PFSK-1 (cell line): ENCODE measurements around the gene HES5.

ENCODE experiments used
- FOXP2 ChIP-seq: optimal IDR thresholded peaks from 2 replicates; pipeline ENCODE3; 2011; ENCODE audit warnings: borderline replicate concordance, control low read depth, inconsistent platforms; ENCODE audit not compliant: insufficient read depth; ENCODE audit errors: extremely low read length, extremely low read depth
- POLR2AphosphoS5 ChIP-seq: IDR thresholded peaks from 2 replicates; pipeline ENCODE4 v1.6.1; 2012; ENCODE audit warnings: low read depth, mild to moderate bottlenecking, control low read depth, low read length, moderate library complexity
- REST ChIP-seq, 2 experiments: IDR thresholded peaks; 2 replicates each; pipeline versions ENCODE4 v1.6.1 to v1.8.0; 2011 to 2012; ENCODE audit warnings: low read depth in 2 of 2, low read length in 2 of 2, control low read depth in 1 of 2, inconsistent platforms in 1 of 2, mild to moderate bottlenecking in 1 of 2, moderate library complexity in 1 of 2; ENCODE audit not compliant: insufficient read depth in 1 of 2
- SIN3A ChIP-seq: IDR thresholded peaks from 2 replicates; pipeline ENCODE4 v1.6.1; 2012; ENCODE audit warnings: mild to moderate bottlenecking, low read length, moderate library complexity, borderline replicate concordance; ENCODE audit not compliant: insufficient read depth
- TAF1 ChIP-seq: IDR thresholded peaks from 2 replicates; pipeline ENCODE4 v1.6.1; 2012; ENCODE audit warnings: low read length, control low read depth, borderline replicate concordance; ENCODE audit not compliant: insufficient read depth

Gene HES5

GRCh38 chr1:2483026-2483425 is 47.0 kb downstream of the HES5 start:
- TF ChIP-seq FOXP2 (no peak), REST (IDR thresholded peaks at IDR 0.05; ENCODE audit: insufficient read depth in 1 of 2, low read depth in 2 of 2, low read length in 2 of 2) (no peak), SIN3A (no peak), POLR2AphosphoS5 (no peak), TAF1 (no peak)

- TF ChIP-seq REST (IDR thresholded peaks at IDR 0.05; ENCODE audit: insufficient read depth in 1 of 2, low read depth in 2 of 2, low read length in 2 of 2): peak; percentile 72 to 87
- TF ChIP-seq POLR2AphosphoS5: no peak
Measured at GRCh38 chr1:2482588-2482987, 47.5 kb downstream of the HES5 start.

DNA sequence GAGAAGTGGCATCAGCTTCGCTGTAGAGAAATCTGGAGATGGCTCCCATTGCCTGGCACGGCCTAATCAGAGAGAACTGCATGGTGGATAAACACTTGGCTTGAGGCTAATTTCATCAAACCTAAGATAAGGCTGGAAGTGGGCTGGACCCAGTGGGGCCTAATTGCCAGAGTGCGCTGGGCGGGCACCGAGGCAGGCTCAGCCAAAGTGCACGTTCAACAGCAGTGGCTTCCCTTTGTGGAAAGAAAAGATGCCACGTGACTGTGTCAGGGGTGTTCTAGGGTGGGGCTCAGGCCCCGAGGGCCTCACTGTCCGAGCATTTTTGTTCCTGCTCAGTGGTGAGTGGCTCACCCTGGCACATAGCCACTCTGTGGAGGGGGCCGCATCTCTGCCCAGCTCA is 48.2 kb downstream of the HES5 start:
- TF ChIP-seq POLR2AphosphoS5 (no peak), SIN3A (no peak), TAF1 (no peak), FOXP2 (no peak), REST (IDR thresholded peaks at IDR 0.05; ENCODE audit: insufficient read depth in 1 of 2, low read depth in 2 of 2, low read length in 2 of 2) (no peak)

DNA sequence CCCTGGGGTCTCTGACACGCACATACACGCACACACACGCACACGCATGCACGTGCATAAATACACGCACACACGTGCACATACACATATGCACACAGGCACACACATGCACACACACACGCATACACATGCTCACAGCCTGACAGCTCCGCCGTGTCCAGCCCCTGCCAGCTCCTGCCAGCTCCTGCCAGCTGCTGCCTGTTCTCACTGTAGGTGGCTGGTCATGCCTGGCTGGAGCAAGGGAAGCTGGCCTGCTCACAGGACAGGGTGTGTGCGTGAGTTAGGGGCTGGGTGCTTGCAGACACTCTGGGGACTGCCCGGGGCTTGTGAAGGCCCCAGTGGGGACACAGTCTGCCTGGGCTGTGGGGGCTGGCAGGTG is 49.1 kb downstream of the HES5 start:
- no peak for TF ChIP-seq TAF1
- TF ChIP-seq FOXP2: no peak
- no peak for TF ChIP-seq POLR2AphosphoS5
- TF ChIP-seq REST (IDR thresholded peaks at IDR 0.05; ENCODE audit: insufficient read depth in 1 of 2, low read depth in 2 of 2, low read length in 2 of 2): no peak
- no peak for TF ChIP-seq SIN3A

DNA sequence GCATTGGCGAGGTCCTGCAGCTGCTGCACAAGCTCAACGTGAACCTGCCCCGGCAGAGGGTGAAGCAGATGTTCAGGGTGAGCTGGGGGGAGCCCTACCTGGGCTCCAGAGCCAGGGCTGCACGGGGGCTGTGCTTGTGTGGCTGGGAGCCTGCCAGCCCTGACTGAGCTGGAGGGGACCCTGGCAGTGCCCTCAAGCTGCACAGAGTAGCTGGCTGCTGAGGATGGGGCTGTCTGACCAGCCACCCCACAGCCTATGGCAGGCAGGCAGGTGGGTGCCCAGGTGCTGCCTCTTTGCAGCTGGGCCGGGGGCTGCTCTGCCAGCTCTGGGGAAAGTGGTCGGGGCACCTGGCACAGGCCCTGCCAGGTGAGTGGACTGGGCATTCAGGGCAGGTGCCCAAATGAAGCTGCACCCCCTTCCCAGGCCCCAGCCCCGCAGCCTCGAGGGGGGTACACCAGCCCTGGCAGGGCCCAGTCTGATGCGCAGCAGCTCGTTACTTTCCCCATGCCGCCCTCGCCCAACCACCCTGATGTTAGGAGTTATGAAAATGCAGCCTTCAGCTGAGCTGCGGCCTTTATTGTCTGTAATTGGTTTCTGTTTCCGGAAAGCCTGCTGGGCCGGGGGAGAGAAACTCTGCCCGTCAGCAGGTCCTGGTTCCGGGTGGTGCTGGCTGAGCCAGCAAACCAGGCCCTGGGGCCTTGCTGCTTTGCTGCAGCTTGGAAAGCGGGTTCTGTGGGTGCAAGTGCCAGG is 49.7 kb downstream of the HES5 start:
- TF ChIP-seq SIN3A: no peak
